Erythroblast (primary cell): ENCODE data around the gene AQP6.

Experiments used
- GATA1 ChIP-seq: IDR thresholded peaks from 2 replicates; pipeline ENCODE4 v1.6.1; 2011; ENCODE audit warnings: low read depth, mild to moderate bottlenecking, control low read depth, low read length, moderate library complexity
- POLR2A ChIP-seq: IDR thresholded peaks from 2 replicates; pipeline ENCODE4 v1.6.1; 2011; ENCODE audit warnings: mild to moderate bottlenecking, low read length

DNA sequence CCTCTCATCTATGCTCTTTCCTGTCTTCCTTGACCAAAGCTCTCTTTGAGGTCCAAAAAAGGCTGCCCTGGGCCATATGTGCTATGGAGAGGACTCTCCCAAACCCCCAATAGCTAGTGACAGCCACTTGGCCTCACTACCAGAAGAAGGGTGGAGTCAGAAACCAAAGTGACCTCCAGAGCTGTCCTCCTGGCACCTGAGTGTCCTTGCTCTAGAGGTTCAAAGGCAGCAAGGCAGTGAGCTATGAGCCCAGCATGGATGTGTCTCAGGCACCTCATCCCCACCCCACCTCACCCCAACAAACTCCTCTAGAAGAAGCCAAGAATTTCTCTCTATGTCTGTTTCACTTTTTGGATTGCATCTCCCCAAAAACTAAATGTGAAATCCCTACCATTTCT is 15.2 kb upstream of the AQP6 start:
- TF ChIP-seq POLR2A (no peak), GATA1 (no peak)
